SK-N-SH treated with all-trans-retinoic acid at 6 μM for 48 hours (cell line): ENCODE data around the gene ACP4.

Experiments used
- ARNTL ChIP-seq: fragments of 450-650 bp; formaldehyde crosslinking; IDR thresholded peaks from 2 replicates; pipeline ENCODE4 v1.5.0; 2020; ENCODE audit warnings: low read depth, mild to moderate bottlenecking, moderate library complexity, borderline replicate concordance
- BACH2 ChIP-seq: fragments of 250-450 bp; sonication (Bioruptor Pico); IDR thresholded peaks from 2 replicates; pipeline ENCODE4 v1.9.0; 2021; ENCODE audit warnings: mild to moderate bottlenecking, borderline replicate concordance
- RARB ChIP-seq: fragments of 250-450 bp; sonication (Bioruptor Pico); IDR thresholded peaks from 2 replicates; pipeline ENCODE4 v1.8.0; 2021; ENCODE audit warnings: mild to moderate bottlenecking, moderate library complexity
- TCF4 ChIP-seq: fragments of 250-450 bp; sonication (Bioruptor Pico); IDR thresholded peaks from 2 replicates; pipeline ENCODE4 v1.8.0; 2021; ENCODE audit warnings: mild to moderate bottlenecking, moderate library complexity, borderline replicate concordance
- TOX ChIP-seq: fragments of 250-450 bp; sonication (Bioruptor Pico); IDR thresholded peaks from 2 replicates; pipeline ENCODE4 v1.8.0; 2021; ENCODE audit warnings: mild to moderate bottlenecking, moderate library complexity, borderline replicate concordance
- ZNF70 ChIP-seq: fragments of 450-650 bp; formaldehyde crosslinking; IDR thresholded peaks from 2 replicates; pipeline ENCODE4 v1.5.0; 2020; ENCODE audit warnings: mild to moderate bottlenecking, moderate library complexity
- ZNF8 ChIP-seq: fragments of 450-650 bp; formaldehyde crosslinking; IDR thresholded peaks from 2 replicates; pipeline ENCODE4 v1.5.0; 2020; ENCODE audit warnings: mild to moderate bottlenecking, moderate library complexity
- TF ChIP-seq, protein P1 (sequence below): fragments of 250-450 bp; sonication (Bioruptor Pico); IDR thresholded peaks from 2 replicates; pipeline ENCODE4 v1.8.0; 2020; ENCODE audit warnings: mild to moderate bottlenecking, moderate library complexity, borderline replicate concordance
- TF ChIP-seq, protein P2 (sequence below): fragments of 250-450 bp; sonication (Bioruptor Pico); IDR thresholded peaks from 2 replicates; pipeline ENCODE4 v1.5.0; 2020; ENCODE audit warnings: mild to moderate bottlenecking, moderate library complexity

DNA sequence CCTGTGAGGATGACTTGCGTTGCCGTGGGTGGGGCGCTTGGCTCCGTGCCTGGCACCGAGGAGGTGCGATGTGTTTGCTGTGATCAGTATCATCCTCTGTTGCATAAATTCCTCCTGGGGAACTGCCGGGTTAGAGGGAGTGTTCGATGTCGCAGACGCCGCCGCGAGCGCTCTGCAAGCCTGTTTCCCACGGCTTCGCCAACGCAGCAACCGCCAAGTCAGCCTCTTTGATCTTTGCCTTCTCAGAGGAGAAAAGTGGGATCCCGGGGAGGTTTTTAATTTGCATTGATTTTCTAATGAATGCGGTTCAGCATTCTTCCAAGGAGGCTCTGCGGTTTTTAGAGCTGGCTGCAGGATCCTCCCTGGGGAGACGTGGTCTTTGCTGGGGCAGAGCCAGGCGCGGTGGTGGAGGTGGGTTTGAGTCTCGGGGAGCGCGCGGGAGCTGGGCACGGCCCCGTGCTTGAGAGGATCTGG lies 12.3 kb upstream of the ACP4 start:
- TF ChIP-seq ZNF8 (CRISPR knock-in tag) (no peak), TOX (CRISPR knock-in tag) (no peak), ZNF70 (CRISPR knock-in tag) (no peak), ARNTL (CRISPR knock-in tag) (no peak), TCF4 (CRISPR knock-in tag) (no peak), RARB (CRISPR knock-in tag) (no peak), BACH2 (CRISPR knock-in tag) (no peak)
- TF ChIP-seq, protein P1, sequence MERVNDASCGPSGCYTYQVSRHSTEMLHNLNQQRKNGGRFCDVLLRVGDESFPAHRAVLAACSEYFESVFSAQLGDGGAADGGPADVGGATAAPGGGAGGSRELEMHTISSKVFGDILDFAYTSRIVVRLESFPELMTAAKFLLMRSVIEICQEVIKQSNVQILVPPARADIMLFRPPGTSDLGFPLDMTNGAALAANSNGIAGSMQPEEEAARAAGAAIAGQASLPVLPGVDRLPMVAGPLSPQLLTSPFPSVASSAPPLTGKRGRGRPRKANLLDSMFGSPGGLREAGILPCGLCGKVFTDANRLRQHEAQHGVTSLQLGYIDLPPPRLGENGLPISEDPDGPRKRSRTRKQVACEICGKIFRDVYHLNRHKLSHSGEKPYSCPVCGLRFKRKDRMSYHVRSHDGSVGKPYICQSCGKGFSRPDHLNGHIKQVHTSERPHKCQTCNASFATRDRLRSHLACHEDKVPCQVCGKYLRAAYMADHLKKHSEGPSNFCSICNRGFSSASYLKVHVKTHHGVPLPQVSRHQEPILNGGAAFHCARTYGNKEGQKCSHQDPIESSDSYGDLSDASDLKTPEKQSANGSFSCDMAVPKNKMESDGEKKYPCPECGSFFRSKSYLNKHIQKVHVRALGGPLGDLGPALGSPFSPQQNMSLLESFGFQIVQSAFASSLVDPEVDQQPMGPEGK (CRISPR knock-in tag) = no peak
- TF ChIP-seq, protein P2, sequence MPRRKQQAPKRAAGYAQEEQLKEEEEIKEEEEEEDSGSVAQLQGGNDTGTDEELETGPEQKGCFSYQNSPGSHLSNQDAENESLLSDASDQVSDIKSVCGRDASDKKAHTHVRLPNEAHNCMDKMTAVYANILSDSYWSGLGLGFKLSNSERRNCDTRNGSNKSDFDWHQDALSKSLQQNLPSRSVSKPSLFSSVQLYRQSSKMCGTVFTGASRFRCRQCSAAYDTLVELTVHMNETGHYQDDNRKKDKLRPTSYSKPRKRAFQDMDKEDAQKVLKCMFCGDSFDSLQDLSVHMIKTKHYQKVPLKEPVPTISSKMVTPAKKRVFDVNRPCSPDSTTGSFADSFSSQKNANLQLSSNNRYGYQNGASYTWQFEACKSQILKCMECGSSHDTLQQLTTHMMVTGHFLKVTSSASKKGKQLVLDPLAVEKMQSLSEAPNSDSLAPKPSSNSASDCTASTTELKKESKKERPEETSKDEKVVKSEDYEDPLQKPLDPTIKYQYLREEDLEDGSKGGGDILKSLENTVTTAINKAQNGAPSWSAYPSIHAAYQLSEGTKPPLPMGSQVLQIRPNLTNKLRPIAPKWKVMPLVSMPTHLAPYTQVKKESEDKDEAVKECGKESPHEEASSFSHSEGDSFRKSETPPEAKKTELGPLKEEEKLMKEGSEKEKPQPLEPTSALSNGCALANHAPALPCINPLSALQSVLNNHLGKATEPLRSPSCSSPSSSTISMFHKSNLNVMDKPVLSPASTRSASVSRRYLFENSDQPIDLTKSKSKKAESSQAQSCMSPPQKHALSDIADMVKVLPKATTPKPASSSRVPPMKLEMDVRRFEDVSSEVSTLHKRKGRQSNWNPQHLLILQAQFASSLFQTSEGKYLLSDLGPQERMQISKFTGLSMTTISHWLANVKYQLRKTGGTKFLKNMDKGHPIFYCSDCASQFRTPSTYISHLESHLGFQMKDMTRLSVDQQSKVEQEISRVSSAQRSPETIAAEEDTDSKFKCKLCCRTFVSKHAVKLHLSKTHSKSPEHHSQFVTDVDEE (CRISPR knock-in tag) = no peak
